ENCODE results near the gene MAP1B. TPM values are rescaled to one million over a fixed set of nuclear protein-coding genes. Genes with fewer than 3 reads are reported as not detected.

Gene MAP1B
- total and polyA plus RNA-seq, 2 of the 4 experiments (the other 2 are of a cell fraction): 41.1 to 183 TPM

GRCh38 chr5:72177538-72177937, 70.3 kb downstream of the MAP1B start:
- Histone ChIP-seq H4K20me1 (ENCODE audit: insufficient read depth, low read length) (0 out of 2 replicates have a peak, but pooled peaks cover 4% of the 10 kb centered on the region), H3K56ac (ENCODE audit: extremely low read depth, insufficient read depth, low read length) (no peak overlapping the region), H4K5ac (ENCODE audit: low read depth, low read length) (no peak overlapping the region), H2BK15ac (ENCODE audit: low read depth, low read length) (no peak overlapping the region), H3K4ac (ENCODE audit: low read depth, low read length) (no peak overlapping the region), H3K4me1 (ENCODE audit: control insufficient read depth, insufficient read depth, low read length) (peaks cover 17% of the 10 kb centered on the region), H2BK5ac (ENCODE audit: low read depth, low read length, poor library complexity, severe bottlenecking) (no peak overlapping the region), H3K9ac (ENCODE audit: low read depth, low read length) (no peak overlapping the region), H3K27ac (ENCODE audit: insufficient read depth, low read length) (no peak overlapping the region), H3K36me3 (ENCODE audit: control insufficient read depth, insufficient read depth, low read length) (peaks cover 17% of the 10 kb centered on the region), H2AK9ac (replicated peaks; ENCODE audit: low read depth, low read length, poor library complexity) (no peak overlapping the region), H3K4me2 (ENCODE audit: low read depth, low read length) (no peak overlapping the region), H4K91ac (ENCODE audit: insufficient read depth, low read depth, low read length) (no peak overlapping the region), H2AK5ac (ENCODE audit: low read depth, low read length) (no peak overlapping the region), H3K9me3 (ENCODE audit: control insufficient read depth, insufficient read depth, low read length) (no peaks in the 10 kb centered on the region), H3K4me3 (ENCODE audit: insufficient read depth, low read depth, low read length) (no peak overlapping the region), H2BK20ac (ENCODE audit: low read depth, low read length) (no peak overlapping the region), H3K18ac (ENCODE audit: low read depth, low read length) (no peak overlapping the region), H3K14ac (replicated peaks; ENCODE audit: low read depth, low read length) (no peak overlapping the region), H3K9me1 (ENCODE audit: insufficient read depth, low read length) (peaks cover 21% of the 10 kb centered on the region), H4K8ac (ENCODE audit: low read depth in 2 of 2, low read length in 2 of 2) (no peak overlapping the region), H3K79me1 (ENCODE audit: low read depth in 1 of 2, low read length in 2 of 2) (peaks cover 50 to 82% of the 10 kb centered on the region in 2 experiments), H3K27me3 (ENCODE audit: control insufficient read depth, insufficient read depth, low read length) (no peaks in the 10 kb centered on the region), H2BK120ac (ENCODE audit: low read depth, low read length) (peak overlapping the region; percentile 8; the same call in 1 of the 2 replicates), H2AFZ (replicated peaks; ENCODE audit: low read length, poor library complexity) (no peak overlapping the region), H3K23ac (ENCODE audit: low read depth, low read length) (no peak overlapping the region)
- in situ Hi-C loops (cut with MboI; ENCODE audit: low sequenced_read_pairs) (no loop called here), intact Hi-C loops (cut with micrococcal nuclease) (no loop called here), dilution Hi-C loops (cut with HindIII; ENCODE audit: low sequenced_read_pairs, unreplicated experiment) (no loop called here)
- no TSS peak for BruUV-seq (replicated peaks)
- no peak for ATAC-seq (ENCODE audit: low read depth)
- ChIA-PET CTCF (no interaction called here), POLR2A (ENCODE audit: unreplicated experiment) (no interaction called here)
- DNase-seq: no peak
- no CpG with 5 or more reads among the region's 3 CpGs for WGBS, 2 experiments (ENCODE audit: extremely low coverage in 2 of 2, insufficient read length in 1 of 2)
- TF ChIP-seq RCOR1 (IDR thresholded peaks at IDR 0.05; ENCODE audit: insufficient replicate concordance, low read length) (no peak), RFX5 (IDR thresholded peaks at IDR 0.05; ENCODE audit: low read depth, low read length) (no peak)
